NCI-H1417 treated with DMSO at 0.1 percent for 48 hours (cell line): ENCODE data around the gene SPEF2.

ENCODE experiments used
- DNase-seq: peaks from one replicate; lab custom pipeline; 2025; lab: John Stamatoyannopoulos, UW

Gene SPEF2, protein sequence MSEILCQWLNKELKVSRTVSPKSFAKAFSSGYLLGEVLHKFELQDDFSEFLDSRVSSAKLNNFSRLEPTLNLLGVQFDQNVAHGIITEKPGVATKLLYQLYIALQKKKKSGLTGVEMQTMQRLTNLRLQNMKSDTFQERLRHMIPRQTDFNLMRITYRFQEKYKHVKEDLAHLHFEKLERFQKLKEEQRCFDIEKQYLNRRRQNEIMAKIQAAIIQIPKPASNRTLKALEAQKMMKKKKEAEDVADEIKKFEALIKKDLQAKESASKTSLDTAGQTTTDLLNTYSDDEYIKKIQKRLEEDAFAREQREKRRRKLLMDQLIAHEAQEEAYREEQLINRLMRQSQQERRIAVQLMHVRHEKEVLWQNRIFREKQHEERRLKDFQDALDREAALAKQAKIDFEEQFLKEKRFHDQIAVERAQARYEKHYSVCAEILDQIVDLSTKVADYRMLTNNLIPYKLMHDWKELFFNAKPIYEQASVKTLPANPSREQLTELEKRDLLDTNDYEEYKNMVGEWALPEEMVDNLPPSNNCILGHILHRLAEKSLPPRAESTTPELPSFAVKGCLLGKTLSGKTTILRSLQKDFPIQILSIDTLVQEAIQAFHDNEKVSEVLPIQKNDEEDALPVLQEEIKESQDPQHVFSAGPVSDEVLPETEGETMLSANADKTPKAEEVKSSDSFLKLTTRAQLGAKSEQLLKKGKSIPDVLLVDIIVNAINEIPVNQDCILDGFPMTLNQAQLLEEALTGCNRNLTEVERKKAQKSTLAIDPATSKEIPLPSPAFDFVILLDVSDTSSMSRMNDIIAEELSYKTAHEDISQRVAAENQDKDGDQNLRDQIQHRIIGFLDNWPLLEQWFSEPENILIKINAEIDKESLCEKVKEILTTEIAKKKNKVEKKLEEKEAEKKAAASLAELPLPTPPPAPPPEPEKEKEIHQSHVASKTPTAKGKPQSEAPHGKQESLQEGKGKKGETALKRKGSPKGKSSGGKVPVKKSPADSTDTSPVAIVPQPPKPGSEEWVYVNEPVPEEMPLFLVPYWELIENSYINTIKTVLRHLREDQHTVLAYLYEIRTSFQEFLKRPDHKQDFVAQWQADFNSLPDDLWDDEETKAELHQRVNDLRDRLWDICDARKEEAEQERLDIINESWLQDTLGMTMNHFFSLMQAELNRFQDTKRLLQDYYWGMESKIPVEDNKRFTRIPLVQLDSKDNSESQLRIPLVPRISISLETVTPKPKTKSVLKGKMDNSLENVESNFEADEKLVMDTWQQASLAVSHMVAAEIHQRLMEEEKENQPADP (N-terminal part only)

DNA sequence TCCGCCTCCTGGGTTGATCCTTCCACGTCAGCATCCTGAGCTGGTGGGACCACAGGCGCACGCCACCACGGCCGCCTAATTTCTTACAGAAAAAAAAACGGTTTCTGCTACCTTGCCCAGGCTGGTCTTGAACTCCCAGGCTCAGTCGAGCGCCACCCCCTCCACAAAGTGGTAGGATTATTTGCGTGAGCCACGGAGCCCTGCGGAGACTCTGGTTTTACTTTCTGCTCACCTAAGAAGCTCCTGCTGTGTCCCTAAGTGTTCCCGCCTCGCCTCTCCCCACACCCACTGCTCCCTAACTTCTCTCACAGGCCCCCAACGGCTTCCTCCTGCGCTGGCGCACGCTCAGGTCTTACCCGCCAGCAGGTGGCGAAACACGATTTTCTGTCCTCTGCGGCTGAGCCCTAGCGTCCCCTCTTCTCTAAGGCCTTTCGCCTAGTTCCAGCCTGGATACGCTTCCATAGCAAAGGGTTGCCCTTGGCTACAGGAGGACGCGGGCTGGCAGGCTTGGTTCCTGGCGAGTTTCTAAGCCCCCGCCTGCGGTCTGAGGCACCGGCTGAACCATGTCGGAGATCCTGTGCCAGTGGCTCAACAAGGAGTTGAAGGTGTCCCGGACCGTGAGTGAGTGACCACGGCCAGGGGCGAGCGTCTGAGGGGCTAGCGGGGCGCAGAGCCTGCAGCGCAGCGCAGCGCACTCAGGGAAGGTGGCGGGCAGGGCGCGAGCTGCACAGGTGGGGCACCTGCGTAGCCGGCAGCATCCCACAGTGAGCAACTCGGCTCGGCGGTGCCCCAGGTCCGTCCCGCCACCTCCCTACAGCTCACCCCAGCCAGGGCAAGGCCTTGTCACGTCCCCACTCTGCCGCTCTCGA lies at the start of gene SPEF2:
TSS of gene SPEF2 (plus strand) at position 429 of the 869 bp plus-strand sequence. CDS start at position 564, 135 bp downstream.
- peak; percentile 81 for DNase-seq

DNA sequence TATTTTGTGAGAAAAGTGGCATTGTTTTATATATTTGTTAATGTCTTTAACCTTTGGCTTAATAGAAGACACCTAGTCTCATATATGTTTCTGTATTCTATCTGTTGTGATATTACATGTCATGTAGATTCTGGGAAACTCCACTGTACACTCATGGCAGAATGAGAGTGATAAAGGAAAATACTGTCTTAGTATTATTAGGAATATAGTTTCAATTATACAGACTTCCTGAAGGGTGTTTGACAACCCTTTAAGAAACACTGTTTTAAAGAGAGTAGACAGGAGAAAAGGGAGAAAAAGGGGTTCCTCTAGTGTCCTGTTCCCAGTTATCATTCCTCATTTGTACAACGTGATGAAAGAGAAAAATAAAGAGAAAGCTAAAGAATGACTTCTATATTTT lies 42.1 kb upstream of the SPEF2 start:
- DNase-seq, result no peak

DNA sequence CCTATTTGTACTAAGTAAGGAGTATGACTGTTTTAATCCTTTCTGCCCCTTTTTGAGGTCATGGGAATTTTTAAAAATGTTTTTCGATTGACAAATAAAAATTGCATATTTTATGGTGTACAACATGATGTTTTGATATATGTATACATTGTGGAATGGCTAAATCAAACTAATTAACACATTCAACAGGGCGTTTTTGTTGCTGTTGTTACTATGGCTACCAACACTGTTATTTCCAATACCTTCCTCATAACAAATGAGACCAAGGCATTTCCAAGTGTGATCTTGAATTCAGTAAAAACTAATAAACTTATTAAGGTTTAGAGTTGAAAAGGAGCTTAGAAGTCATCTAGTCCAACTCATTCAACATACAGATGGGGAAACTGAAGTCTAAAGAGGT lies 30.2 kb upstream of the SPEF2 start:
- no peak for DNase-seq

DNA sequence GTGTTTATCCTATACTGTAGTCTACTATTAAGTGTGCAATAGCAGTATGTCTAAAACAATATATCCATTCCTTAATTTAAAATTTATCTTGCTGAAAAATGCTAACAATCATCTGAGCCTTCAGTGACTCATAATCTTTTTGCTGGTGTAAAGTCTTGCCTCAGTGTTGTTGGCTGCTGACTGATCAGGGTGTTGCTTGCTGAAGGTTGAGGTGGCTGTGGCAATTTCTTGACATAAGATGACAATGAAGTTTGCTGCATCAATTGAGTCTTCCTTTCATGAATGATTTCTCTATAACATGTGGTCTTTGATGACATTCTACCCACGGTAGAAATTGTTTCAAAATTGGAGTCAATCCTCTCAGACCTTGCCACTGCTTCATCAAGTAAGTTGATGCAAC lies 24.3 kb upstream of the SPEF2 start:
- DNase-seq, result no peak

- DNase-seq, result no peak
Measured at GRCh38 chr5:35598707-35599370, 18.8 kb upstream of the SPEF2 start.

GRCh38 chr5:35600591-35600990 lies 17.1 kb upstream of the SPEF2 start:
- no peak for DNase-seq

GRCh38 chr5:35608881-35609779 lies 8.5 kb upstream of the SPEF2 start:
- DNase-seq, result no peak

- DNase-seq, result no peak
Measured at GRCh38 chr5:35617060-35617434, 616 bp upstream of the SPEF2 start.

- DNase-seq, result no peak
Measured at GRCh38 chr5:35618304-35618636, 607 bp downstream of the SPEF2 start.

- DNase-seq, result no peak
Measured at GRCh38 chr5:35618781-35619180, 1.1 kb downstream of the SPEF2 start.

GRCh38 chr5:35622974-35623373 lies 5.3 kb downstream of the SPEF2 start:
- no peak for DNase-seq

DNA sequence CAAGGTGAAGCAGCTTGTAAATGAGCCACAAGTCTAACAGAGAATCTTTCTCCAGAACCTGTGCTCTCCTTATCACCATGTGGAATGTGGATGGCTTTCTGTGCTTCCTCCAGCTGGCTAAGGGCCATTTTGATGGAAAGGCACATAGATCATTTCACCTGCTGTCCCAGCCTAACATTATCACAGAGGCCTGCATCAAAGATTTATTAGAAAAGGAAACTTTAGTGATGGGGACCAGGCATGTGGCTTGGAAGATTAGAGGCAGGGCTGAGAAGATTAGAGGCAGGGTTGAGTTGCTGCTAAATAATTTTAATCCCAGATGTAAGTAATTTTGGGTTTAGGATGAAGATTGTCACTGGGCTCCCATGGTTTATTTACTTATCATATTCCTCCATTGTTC lies 6.3 kb downstream of the SPEF2 start:
- no peak for DNase-seq

GRCh38 chr5:35626108-35626507 lies 8.4 kb downstream of the SPEF2 start:
- DNase-seq, result no peak

GRCh38 chr5:35626553-35626952 lies 8.9 kb downstream of the SPEF2 start:
- no peak for DNase-seq

DNA sequence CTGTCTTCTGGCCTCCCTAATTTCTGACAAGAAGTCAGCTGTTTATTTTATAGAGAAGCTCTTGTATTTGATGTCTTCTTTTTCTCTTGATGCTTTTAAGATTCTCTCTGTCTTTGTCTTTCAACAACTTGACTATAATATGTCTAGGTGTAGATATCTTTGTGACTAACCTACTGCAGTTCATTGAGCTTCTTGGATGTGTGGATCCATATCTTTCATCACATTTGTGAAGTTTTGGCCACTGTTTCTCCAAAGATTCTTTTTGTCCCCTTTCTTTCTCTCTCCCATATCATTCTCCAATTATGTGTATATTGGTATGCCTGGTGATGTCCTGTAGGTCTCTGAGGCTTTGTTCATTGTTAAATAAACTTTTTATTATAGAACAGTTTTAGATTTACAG lies 16.7 kb downstream of the SPEF2 start:
- DNase-seq, result no peak

DNA sequence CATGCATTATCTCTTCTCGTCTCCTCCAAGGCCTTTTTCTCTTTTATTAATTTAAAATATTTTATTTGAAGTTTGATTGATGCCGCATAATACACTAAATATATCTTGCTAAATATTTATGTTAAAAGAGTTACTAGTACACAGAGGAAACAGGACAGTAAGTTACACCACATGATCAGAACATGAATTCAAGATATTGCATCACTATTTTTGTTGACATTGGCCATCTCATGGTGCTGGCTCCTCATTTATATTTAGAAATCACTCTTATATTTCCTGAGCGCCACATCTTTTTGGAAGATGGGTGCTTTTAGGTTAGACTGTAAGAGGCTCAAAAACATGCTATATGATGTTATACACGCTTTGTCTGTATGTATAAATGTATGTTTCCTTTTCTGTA lies 23.0 kb downstream of the SPEF2 start:
- no peak for DNase-seq

DNA sequence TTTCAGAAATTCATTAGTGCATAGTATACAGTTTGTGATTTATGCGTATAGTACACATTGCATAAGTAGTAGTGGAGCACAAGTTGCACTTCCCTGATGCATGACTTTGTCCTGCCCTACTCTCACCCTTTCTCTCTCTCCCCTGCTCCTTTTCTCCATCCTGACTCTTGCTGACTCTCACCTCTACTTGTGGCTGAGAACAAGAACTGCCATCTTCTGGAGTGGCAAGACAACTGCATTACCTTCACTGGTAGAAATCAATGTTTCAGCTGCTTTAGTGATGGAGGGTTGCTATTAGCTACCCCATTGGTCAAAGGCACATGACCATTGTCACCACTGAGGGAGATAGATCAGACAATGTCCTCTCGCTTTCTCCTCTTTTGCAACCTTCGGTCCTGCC lies 26.9 kb downstream of the SPEF2 start:
- DNase-seq, result no peak

GRCh38 chr5:35647128-35647527 lies 29.5 kb downstream of the SPEF2 start:
- DNase-seq, result no peak

DNA sequence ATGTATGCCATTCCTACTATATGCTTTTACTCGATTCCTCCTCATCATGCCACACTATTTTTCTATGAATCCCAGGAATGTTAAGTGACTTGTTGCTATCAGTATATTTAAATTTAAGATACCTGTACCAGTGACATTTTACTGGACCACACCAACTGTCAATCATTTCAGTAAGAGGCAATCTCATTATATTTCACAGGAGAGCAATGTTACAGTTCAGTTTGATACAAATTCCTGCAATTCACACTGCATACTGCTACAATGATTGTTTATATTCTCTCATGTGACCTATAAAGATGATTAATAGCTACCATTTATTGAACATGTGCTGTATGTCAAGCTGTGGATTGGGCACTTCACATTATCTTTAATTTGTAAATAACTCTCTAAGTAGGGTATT lies 30.0 kb downstream of the SPEF2 start:
- no peak for DNase-seq
